ENCODE measurements around the gene MAMSTR. TPM values are rescaled to one million over a fixed set of nuclear protein-coding genes. Genes with fewer than 3 reads are reported as not detected.
A peak's percentile ranks its signal among the peaks of the same experiment; 100 is the strongest.

MAMSTR gene
- total RNA-seq, 1 donor from 2014 or later = 0.57 TPM

DNA sequence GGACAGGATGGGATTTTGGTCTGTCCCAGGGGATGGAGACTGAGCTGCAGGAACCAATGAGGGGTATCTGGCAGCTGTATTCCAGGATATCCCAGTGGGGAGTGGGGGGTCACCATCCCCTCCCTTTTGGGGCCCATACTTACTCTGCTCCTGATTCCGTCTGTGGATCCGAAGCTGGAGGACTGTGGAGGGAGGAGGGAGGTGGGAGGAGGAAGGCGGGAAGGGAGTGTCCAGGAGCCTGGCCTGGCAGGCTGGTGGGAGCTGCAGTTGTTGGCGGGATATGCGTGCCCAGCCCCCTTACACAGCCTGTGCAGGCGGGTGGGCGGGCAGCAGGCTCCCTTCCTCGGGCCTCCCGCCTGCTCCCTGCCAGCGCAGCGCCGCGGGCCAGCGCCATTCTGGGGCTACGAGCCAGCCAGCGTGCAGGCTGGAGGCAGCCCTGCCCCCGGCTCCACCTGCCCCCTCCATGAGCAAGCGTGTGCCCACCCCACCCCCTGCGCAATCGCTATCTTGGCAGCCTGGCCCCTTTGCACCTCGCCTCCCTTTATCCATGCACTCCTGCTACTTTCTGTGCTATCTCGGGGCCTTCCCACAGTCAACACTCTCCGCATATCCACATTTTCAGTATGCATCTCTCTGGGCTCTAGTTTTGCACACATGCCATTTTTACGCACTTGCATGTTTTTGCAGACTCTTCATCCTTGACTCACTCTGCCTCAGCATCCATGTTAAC, 2.8 kb downstream of the MAMSTR start:
- H3K9me3 ChIP-seq (ENCODE audit: insufficient read depth, low read depth, low read length) = no peaks in the 10 kb centered on the region
- TF ChIP-seq, protein P1, sequence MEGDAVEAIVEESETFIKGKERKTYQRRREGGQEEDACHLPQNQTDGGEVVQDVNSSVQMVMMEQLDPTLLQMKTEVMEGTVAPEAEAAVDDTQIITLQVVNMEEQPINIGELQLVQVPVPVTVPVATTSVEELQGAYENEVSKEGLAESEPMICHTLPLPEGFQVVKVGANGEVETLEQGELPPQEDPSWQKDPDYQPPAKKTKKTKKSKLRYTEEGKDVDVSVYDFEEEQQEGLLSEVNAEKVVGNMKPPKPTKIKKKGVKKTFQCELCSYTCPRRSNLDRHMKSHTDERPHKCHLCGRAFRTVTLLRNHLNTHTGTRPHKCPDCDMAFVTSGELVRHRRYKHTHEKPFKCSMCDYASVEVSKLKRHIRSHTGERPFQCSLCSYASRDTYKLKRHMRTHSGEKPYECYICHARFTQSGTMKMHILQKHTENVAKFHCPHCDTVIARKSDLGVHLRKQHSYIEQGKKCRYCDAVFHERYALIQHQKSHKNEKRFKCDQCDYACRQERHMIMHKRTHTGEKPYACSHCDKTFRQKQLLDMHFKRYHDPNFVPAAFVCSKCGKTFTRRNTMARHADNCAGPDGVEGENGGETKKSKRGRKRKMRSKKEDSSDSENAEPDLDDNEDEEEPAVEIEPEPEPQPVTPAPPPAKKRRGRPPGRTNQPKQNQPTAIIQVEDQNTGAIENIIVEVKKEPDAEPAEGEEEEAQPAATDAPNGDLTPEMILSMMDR (IDR thresholded peaks at IDR 0.05; ENCODE audit: insufficient read depth, low read depth, low read length) = no peak
- TF ChIP-seq EZH2 (IDR thresholded peaks at IDR 0.05; ENCODE audit: insufficient read depth, low read length) = no peak
- peaks cover 27% of the 10 kb centered on the region for H3K4me1 ChIP-seq (ENCODE audit: insufficient read depth, low read length)
- H3K9me3 Mint-ChIP-seq (ENCODE audit: unreplicated experiment) = no peaks in the 10 kb centered on the region
- peak overlapping the region; percentile 78 for H3K4me2 ChIP-seq (ENCODE audit: low read length)
- H3K4me1 Mint-ChIP-seq (ENCODE audit: low read depth, unreplicated experiment) = peaks cover 3% of the 10 kb centered on the region
- H3K27me3 Mint-ChIP-seq (ENCODE audit: low read depth, unreplicated experiment) = no peaks in the 10 kb centered on the region
- no peaks in the 10 kb centered on the region for H4K20me1 ChIP-seq (ENCODE audit: insufficient read depth, low read length)
- peak overlapping the region; percentile 66 for H3K27ac Mint-ChIP-seq (ENCODE audit: unreplicated experiment)
- H3K27ac ChIP-seq (ENCODE audit: low read depth, low read length) = no peak overlapping the region
- H3K36me3 ChIP-seq (ENCODE audit: insufficient read depth, low read length) = no peaks in the 10 kb centered on the region
- H3K79me2 ChIP-seq (ENCODE audit: insufficient read depth, low read length) = no peaks in the 10 kb centered on the region
- H3K4me3 ChIP-seq (ENCODE audit: insufficient read depth, low read depth, low read length) = peak overlapping the region; percentile 15
- peak overlapping the region; percentile 38 for H3K9ac ChIP-seq (ENCODE audit: low read length)
- DNase-seq (ENCODE audit: low read depth) = peak; percentile 29
- no peaks in the 10 kb centered on the region for H3K36me3 Mint-ChIP-seq (ENCODE audit: low read depth, unreplicated experiment)
- H3K4me3 Mint-ChIP-seq (ENCODE audit: unreplicated experiment) = peak overlapping the region; percentile 75
- FAIRE-seq = no peak
- peak overlapping the region; percentile 72 for H2AFZ ChIP-seq (ENCODE audit: low read depth, low read length)
- H3K27me3 ChIP-seq (ENCODE audit: insufficient read depth, low read length) = no peaks in the 10 kb centered on the region

DNA sequence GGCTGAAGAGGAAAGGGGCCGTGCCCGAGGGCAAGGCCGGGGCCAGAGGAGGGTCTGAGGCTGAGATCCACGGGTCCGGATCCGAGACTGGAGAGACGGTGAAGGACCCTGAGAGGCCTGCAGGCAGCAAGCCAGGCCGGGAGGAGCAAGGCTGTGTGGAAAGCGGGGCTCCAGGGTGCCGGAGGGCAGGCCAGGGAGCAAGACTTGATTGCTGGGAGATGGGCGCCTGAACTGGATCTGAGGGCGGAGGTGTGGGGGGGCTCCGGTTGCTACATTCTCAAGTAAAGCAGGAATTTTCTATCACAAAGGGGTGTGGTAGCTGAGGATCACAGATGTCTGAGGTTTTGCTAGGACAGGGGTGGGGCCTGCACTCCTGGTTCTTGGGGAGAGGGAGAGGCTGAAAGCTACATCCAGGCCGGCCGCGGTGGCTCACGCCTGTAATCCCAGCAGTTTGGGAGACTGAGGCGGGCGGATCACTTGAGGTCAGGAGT, 3.8 kb downstream of the MAMSTR start:
- Mint-ChIP-seq H3K9me3 (ENCODE audit: unreplicated experiment) (no peaks in the 10 kb centered on the region), H3K36me3 (ENCODE audit: low read depth, unreplicated experiment) (peaks cover 7% of the 10 kb centered on the region), H3K4me3 (ENCODE audit: unreplicated experiment) (no peak overlapping the region), H3K4me1 (ENCODE audit: low read depth, unreplicated experiment) (peaks cover 3% of the 10 kb centered on the region), H3K27me3 (ENCODE audit: low read depth, unreplicated experiment) (no peaks in the 10 kb centered on the region), H3K27ac (ENCODE audit: unreplicated experiment) (peak overlapping the region; percentile 62)
- DNase-seq (ENCODE audit: low read depth) (no peak), FAIRE-seq (no peak)
- Histone ChIP-seq H3K79me2 (ENCODE audit: insufficient read depth, low read length) (no peaks in the 10 kb centered on the region), H3K27ac (ENCODE audit: low read depth, low read length) (no peak overlapping the region), H3K9me3 (ENCODE audit: insufficient read depth, low read depth, low read length) (no peaks in the 10 kb centered on the region), H3K36me3 (ENCODE audit: insufficient read depth, low read length) (no peaks in the 10 kb centered on the region), H4K20me1 (ENCODE audit: insufficient read depth, low read length) (no peaks in the 10 kb centered on the region), H3K4me1 (ENCODE audit: insufficient read depth, low read length) (peaks cover 27% of the 10 kb centered on the region), H2AFZ (ENCODE audit: low read depth, low read length) (no peak overlapping the region), H3K9ac (ENCODE audit: low read length) (no peak overlapping the region), H3K4me3 (ENCODE audit: insufficient read depth, low read depth, low read length) (no peak overlapping the region), H3K4me2 (ENCODE audit: low read length) (no peak overlapping the region), H3K27me3 (ENCODE audit: insufficient read depth, low read length) (no peaks in the 10 kb centered on the region)
- TF ChIP-seq, protein P1 (IDR thresholded peaks at IDR 0.05; ENCODE audit: insufficient read depth, low read depth, low read length) = no peak
- TF ChIP-seq EZH2 (IDR thresholded peaks at IDR 0.05; ENCODE audit: insufficient read depth, low read length) = no peak
